NOMO-1 (cell line): Measurements from ENCODE around the gene KCNMB1.

Source experiments
- DNase-seq, 2 experiments: peaks; one replicate each; lab custom pipeline; 2025; ENCODE audit not compliant: unreplicated experiment in 2 of 2; lab: John Stamatoyannopoulos, UW

The KCNMB1 gene, protein sequence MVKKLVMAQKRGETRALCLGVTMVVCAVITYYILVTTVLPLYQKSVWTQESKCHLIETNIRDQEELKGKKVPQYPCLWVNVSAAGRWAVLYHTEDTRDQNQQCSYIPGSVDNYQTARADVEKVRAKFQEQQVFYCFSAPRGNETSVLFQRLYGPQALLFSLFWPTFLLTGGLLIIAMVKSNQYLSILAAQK

DNA sequence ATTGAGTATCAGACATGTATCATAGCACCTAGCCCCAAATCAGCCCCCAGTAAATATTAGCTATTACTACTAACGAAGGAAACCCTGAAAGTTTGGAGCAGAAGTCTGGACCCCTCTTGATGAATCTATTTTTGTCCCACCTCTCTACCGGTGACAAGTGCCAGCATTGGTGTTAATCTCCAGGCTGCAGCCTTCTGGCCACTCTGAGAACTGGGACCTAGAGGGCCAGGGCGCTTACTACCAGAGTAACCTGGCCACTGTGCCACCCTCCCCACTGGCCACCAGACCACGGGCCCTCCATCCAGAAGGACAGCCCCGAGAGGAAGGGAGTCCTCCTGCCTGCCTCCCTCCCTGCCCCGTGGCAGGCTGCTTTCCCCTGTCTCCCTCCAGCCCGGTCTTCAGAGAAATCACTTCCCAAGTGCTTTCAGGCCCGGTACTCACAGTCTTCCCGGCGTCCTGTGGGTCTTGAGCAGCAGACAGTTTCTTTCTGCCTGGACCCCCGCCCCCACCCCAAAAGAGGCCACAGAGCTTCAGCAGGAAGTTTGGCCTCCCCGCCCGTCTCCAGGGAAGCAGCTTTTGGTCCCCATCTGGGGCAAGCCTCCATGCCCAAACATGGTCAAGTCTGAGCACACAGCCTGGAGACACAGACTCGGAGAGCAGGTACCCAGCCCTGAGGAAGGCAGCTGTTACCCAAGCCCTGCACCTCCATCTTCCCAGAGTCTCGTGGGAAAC is at the start of gene KCNMB1:
KCNMB1 (minus strand) TSS at position 550 of the 732 bp plus-strand sequence. CDS start 3,920 bp downstream, outside the sequence.
- peak in 1 of 2 experiments; percentile 5 for DNase-seq

DNA sequence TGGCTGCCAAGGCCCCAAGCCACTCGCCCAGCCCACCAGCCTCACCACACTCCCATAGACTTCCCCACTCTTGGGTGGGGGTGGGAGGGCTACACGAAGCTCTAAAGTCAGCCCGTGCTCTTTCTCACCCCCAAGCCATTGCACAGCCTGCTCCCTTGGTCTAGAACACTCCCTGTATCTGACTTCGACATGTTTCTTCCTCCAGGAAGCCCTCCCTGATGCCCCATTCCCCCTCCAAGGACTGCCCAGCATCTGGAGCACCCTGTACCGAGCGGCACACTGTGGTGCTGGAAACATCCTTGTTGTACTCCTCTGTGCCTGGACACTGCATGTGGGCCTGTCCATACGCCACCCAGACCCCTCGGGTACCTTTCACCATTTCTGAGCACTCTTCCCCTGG is 49.4 kb upstream of the KCNMB1 start:
- no peak for DNase-seq

DNA sequence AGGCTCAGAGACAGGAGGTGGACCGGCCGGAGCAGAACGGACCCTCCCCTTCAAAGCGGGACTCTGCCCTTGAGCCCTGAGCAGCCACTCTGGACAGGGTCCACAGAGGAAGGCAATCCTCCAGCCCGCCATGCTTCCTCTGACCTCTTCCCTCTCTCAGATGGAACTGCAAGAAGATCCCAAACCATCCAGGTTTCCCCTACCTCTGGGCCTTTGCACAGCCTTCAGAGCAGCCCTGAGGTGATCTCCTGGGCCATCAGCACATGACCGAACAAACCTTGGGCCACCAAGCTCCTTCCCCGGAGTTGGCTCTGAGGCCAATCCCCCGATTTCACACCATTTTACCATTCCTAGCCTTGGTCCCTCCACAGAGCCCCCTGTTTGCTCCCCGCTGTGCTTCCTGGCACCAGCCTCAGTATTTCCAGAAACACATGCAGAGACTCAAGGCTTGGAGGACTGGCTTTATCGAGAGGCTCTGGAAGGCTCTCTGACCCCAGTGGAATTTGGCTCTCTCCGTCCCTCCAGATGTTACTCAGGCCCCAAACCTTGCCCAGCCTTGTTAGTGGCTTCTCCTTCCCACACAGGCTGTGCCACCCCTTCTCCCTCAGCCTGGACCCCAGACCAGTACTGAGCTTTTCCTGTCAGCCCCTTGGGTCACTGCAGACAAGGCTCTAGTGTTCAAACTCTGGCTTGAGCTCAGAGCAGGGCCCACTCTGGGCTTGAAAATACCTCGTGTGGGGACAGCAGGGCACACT is 48.6 kb upstream of the KCNMB1 start:
- no peak for DNase-seq

DNA sequence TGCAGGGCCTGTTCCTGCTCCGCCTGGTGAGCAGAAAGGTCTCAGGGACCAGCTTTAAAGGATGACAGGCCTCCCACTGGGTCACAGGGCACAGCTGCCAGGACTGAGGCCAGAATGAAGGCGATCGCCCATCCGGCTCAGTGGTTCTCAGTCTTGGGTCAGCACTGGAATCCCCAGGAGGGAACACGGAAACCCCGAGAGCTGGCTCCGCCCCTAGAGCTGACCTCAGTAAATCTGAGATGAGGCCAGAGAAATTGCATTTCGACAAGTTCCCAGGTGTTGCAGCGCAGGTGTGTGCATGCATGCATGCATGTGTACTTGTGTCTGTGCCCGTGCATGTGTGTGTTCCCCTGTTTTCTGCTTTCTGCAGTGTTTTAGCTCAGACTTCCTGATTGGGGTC is 47.2 kb upstream of the KCNMB1 start:
- no peak for DNase-seq

DNA sequence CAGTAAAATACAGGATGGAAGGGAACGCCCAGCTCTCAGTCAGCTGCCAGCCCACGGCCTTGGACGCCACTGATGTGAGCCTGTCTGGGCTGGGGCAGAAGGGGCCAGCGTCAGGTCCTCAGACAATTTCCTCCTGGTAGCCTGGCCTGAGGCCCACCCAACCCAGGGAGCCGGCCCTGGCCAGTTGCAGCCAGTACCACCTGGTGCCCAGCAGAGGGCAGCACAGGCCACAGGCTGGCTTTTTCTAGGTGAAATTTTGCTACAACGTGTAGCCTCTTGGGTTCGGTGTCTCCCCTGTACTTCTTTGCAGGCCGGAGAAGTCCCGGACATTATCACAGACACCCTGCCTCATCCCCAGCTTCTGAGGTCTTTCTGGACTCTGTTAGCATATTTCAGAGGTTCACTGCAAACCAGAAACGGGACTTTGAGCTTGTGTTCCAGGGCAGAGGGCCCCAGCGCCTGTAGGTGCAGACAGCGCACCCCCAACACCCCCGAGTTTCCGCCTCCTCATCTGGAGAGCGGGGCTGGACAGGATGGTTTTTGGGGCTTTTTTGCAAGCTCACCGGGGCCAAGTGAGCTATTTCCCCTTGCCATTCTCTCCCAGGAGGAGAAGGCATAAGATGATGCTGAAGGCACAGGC is 45.9 kb upstream of the KCNMB1 start:
- DNase-seq = peak; percentile 52 to 64

DNA sequence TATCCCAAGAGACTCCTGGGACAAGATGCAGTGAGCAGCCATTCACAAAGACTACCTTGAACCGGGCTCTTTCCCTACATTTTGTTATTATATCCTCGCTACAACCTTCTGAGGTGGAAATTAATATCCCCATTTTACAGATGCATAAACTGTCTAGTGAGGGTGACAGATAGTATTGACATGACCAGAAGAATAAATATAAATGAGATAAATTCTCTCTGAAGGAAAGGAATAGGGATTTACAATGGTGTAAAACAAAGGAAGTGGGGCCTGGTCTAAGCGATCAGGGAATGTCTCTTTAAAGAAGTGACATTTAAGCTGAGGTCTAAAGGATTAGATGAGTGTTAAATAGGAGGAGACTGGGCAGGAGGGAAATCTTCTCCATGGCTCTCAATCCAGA is 43.5 kb upstream of the KCNMB1 start:
- no peak for DNase-seq

DNA sequence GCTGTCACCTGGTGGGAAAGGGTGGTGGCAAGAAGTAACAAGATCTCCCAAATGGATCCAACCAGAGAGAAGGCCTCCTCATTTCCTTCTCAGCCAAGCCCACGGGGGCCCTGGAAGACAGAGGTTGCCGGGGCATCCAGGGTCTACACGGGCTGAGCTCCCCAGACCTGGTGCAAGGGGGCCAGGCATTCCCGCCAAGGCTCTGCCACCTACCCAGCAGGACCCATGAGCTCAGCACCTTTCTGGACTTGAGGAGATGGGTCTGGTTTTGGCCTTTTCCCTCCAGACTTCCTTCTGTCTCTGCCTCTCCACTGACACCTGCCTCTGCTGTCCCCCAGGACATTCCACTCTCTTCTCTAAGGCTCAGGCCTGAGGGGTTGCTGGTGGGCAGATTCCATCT is 42.4 kb upstream of the KCNMB1 start:
- no peak for DNase-seq

DNA sequence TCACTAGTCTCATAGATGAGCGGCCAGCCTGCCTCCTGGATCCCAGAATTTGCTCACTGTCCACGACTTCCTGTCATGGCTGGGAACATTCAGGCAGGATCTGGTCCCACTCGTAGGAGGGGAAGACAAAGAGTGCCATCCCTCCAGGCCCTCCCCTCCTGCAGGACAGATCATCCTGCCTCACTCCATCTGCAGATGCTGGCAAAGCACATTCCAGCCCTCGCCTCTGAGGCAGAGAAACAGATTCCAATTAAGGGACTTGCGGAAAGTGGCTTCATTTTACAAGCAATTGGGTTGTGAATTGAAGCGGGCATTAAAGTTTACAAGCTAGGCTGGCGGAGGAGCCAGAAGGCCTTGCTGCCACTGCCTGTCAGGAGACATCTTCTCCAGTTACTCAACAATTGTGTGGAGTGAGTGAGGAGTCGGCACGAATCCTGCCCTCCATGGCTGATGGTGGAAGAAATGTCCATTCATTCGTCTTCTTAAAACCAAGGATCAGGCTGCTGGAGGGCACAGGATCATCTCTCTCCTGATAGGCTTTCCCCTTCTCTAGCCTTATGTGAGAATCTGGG is 41.8 kb upstream of the KCNMB1 start:
- DNase-seq = no peak

DNA sequence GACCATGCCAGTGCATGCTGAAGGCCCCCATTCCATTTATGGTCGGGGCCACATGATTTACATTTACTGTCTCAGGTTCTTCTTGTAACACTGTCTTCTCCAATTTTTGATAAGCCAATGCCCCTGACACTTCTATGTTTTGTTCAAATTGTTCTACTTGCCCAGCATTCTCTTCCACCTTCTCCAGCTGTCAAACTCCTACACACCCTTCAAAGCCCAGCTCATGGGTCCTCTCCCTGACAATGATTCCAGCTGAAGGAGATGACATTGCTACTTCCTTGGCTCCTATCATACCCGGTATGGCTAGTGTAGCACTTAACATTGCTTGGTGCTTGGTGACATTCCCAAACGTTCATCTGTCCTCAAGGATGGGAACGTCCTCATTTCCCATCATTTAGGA is 41.1 kb upstream of the KCNMB1 start:
- no peak for DNase-seq

DNA sequence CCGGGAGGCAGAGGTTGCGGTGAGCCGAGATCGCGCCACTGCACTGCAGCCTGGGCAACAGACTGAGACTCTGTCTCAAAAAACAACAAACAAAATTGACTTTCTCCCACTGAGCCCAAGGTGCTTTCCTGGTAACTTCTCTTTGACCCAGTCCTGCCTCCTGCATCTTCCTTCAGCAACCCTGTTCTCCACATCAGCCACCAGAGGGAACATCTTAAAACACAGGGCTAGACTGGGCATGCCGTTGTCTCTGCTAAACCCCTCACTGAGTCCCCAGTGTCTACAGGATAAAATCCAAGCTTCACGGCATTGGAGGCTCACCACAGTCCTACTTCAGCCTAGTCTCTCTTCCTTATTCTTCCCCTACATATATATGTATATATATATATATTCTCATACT is 39.8 kb upstream of the KCNMB1 start:
- no peak for DNase-seq

DNA sequence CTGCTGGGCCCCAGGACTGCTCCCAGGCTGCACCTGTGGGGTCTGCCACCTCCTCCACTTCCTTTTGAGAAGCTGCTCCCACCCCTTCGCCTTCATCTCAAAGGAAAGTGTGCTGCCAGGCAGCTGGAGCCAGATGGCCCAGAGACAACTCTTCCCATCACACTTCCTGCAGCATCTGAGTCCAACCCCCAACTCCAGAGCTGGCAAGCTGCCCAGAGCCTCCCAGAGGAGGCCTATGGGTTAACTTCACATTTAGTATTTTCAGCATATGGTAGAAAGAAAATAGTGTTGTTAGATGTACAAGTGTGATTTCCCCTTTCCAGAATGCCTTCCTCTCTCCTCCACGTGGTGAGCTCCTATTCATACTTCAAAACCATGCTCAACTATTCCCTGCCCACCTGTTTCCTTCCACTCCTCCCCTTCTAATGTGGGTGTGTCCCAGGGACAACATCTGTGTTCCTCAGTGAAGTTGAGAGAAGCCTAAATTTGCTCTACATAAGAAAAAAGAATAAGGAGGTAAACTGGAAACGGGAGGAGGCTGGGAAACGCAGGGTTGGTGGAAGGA is 38.6 kb upstream of the KCNMB1 start:
- DNase-seq = no peak

DNA sequence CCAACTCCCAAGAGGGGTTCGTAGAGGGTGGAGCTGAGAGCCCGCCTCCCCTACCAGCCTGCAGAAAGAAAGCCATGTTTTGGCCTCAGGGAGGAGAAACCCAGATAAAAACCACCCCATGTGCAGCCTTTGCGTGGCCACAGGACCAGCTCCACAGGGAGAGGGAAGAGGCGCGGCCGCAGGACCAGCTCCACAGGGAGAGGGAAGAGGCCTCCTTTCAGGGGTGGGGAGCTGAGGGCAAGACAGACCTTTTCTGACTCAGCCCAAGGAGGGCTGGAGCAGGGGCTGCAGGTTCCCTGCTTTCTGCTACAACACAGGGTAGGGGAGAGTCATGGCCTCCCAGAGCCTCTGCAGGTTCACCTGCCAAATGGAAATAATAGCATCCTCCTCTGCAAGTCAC is 37.6 kb upstream of the KCNMB1 start:
- no peak for DNase-seq

DNA sequence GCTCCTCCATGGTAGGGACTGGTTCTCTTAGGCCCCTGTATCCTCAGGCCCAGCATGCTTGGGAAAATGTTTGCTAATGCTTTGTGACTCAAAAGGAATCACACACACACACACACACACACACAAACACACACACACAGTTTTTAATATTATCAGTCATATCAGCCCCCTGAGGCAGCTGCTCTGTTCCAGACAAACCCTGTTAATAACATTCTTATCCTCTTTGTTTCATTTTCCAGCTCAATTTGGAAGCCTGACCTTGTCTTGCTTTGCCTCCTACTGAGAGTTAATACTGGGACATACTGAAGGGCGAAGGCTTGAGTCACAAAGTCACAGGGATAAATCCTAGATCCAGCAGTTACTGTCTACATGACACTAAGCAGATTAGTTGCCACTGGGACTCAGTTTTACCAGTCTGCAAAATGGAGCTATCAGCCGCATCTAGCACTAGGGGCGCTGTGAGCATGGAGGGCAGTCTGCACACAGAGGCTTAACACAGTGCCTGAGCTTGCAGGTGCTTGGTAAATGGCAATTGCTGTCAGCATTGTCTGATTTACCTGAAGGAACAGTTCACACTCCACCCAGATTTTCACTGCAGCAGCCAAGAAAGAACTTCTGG is 37.1 kb upstream of the KCNMB1 start:
- no peak for DNase-seq

DNA sequence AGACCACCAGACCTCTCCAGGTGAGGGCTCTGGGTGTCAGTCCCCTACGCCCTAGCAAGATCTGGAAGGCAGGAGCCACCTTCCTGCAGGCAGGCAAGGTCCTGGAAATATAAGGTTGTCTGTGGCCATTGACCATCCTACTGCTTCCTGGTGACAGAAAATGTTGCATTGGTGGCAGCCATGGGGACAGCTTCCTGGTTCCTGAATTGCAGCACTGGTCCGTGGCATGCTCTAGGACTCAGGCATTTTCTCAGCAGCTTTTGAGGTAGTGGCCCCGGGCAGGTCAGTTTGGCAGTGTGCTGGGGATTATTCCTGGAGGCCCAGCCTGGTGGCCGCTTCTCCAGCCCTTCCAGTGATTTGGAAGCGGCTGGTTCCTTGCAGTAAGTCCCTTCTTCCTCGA is 36.6 kb upstream of the KCNMB1 start:
- DNase-seq = no peak

DNA sequence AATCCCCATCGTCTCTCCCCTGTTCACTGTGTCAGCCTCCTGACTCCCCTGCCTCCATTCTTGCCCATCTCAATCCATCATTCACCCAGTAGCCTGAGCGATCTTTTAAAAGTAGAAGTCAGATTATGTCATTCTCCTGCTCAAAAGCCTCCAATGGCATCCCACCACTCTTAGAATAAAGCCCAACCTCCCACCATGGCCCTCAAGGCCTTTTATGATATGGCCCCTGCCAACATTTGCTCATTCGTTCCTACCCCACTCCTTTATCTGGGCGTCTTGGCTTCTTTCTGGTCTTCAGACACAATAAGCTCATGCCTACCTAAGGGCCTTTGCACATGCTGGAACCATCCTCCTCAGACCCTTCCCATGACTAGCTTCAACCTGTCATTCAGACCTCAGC is 35.5 kb upstream of the KCNMB1 start:
- DNase-seq = no peak

DNA sequence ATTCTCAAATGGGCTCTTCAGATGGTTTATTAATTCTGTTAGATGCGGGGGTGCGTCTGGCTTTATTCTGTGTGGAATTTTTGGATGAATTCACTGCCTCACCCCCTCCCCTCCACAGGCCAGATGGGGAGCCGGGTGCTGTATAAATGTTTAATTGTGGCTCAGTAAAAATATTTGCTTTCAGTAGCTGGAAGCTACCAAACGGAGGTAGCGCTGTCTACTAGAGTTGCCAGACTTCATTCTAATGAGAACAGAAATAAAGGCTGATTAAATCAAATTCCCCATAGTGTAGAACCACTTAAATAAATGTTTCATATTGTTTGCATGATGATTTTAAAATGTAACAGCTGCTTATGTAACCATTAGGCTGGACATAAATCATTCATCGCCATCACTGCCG is 34.5 kb upstream of the KCNMB1 start:
- DNase-seq = no peak

DNA sequence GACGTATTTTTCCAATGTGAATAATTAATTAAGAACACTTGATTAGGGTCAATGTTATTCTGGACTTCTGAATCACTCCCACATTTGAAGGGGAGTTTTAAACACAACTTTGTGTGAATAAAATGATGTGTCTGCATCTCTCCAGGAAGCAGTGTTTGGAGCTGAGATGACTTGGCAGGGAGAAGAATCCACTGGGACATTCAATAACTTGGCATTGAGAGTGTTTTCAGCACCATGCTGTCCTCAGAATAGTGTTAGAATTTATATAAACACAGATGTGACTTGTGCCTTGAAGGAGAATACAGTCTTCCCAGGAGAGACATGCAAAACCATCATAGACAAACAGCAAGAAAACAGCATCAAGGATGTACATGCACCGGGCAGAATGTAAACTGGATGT is 32.7 kb upstream of the KCNMB1 start:
- no peak for DNase-seq

DNA sequence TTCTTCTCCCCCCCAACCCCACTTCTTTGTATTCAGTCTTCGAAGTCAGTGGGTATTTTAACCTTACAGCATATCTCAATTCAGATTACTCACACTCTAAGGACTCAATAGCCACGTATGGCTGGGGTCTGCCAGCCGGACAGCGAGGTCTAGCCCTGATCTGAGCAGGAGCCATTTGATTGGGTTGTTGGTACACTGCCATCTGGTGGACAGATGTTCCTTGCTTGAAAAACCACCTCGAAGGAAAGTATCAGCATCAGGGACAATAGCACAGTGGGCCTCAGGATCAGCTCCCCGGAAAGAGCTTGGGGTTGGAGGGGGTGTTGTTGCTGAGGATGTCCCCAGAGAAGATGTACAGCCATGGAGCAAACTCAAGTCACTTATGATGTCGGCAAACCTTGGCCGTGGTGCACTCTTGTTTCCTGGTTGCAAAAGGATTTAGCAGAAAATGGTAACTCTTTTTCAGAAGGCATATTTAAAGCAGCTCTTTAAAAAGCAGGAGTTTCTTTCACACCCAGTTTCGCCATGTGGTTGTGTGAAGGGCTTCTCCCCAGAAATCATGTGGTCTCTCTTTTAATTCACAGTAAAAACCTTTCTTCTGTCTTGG is 31.7 kb upstream of the KCNMB1 start:
- DNase-seq = peak; percentile 41 to 49

DNA sequence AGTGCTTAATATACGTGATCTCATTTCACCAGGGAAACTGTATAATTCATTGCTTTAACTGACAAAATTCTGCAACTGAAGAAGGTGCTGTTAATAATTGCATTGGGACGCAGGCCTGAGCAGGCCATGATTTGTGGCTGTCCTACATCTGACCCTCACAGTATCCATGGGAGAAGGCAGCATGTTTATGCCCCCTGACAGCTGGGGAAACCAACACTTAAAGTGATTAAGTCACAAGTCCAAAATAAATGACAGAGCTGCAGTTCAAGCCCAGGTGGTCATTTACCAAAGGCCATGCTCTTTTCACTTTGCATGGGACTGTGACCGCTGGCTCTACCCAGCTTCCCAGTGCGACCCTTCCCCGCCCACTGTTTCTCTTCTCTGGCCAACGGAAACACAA is 30.5 kb upstream of the KCNMB1 start:
- DNase-seq = no peak

DNA sequence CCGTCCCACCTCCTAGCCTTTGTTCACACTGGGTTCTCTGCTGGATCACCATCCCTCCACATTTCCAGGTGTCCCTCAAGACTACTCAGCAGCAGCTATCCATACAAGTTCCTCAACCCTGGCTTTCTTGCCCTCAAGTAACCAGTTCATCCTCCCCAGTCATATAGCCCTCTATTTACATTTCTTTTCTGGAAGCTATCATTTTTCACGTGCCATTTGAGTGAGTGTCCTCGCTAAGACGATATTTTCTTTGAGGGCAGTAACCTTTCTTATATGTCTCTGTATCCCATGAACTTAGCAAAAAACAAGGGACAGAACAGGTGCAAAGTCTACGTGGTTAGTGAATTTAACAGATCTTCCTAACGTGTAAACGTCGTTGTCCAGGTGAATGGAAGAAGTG is 29.6 kb upstream of the KCNMB1 start:
- DNase-seq = no peak
